Testis (tissue), 2 donors: ENCODE data around the gene VSIG2.

Source experiments
- POLR2A ChIP-seq: fragments of 450-650 bp; IDR thresholded peaks from one replicate; pipeline ENCODE4 v1.6.1; 2017; ENCODE audit warnings: antibody characterized with exemption, mild to moderate bottlenecking, moderate library complexity
- TF ChIP-seq, protein P1 (sequence below), 3 experiments: fragments of 450-650 bp in 2 of 3; fragments of 200-600 bp in 1 of 3; sonication (generic) in 1 of 3; IDR thresholded peaks; one replicate each; pipeline ENCODE4 v1.5.1; 2016 to 2019; ENCODE audit warnings: antibody characterized with exemption in 3 of 3, mild to moderate bottlenecking in 2 of 3, moderate library complexity in 1 of 3

DNA sequence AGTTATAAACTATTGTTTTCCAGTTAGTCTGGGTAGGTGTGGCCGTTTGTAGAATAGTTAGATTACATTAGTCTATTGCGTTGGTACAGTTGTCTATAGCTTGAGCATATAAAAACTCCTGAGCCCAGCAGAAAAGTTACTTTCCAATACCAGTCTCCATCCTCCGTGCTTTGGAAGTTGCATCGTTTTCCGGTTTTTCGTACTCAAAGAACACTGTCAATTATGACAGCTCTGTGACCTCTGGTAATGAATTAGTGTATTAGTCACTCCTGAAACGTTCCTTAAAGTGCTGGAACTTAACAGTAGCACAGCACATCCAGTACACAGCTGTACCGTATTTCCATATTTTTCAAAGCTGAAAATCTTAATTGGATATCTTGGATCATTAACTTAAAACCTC, 49.0 kb upstream of the VSIG2 start:
- TF ChIP-seq POLR2A: no peak
- TF ChIP-seq, protein P1, sequence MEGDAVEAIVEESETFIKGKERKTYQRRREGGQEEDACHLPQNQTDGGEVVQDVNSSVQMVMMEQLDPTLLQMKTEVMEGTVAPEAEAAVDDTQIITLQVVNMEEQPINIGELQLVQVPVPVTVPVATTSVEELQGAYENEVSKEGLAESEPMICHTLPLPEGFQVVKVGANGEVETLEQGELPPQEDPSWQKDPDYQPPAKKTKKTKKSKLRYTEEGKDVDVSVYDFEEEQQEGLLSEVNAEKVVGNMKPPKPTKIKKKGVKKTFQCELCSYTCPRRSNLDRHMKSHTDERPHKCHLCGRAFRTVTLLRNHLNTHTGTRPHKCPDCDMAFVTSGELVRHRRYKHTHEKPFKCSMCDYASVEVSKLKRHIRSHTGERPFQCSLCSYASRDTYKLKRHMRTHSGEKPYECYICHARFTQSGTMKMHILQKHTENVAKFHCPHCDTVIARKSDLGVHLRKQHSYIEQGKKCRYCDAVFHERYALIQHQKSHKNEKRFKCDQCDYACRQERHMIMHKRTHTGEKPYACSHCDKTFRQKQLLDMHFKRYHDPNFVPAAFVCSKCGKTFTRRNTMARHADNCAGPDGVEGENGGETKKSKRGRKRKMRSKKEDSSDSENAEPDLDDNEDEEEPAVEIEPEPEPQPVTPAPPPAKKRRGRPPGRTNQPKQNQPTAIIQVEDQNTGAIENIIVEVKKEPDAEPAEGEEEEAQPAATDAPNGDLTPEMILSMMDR (IDR thresholded peaks at IDR 0.05): no peak
